ENCODE results near the gene TMEM89. TPM values are rescaled to one million over a fixed set of nuclear protein-coding genes. Genes with fewer than 3 reads are reported as not detected.

Gene TMEM89
- total RNA-seq, result not detected in 2 replicates

- DNase-seq (ENCODE audit: low read depth), result no peak
These were observed at the start of gene TMEM89 for GRCh38 chr3:48621461-48621869. Gene TMEM89, minus strand, starts transcription at chr3:48621769. Its CDS starts 13 bp downstream, at chr3:48621756.

- no peak for DNase-seq (ENCODE audit: low read depth)
These were observed 43.4 kb upstream of the TMEM89 start for GRCh38 chr3:48664929-48665328.

DNA sequence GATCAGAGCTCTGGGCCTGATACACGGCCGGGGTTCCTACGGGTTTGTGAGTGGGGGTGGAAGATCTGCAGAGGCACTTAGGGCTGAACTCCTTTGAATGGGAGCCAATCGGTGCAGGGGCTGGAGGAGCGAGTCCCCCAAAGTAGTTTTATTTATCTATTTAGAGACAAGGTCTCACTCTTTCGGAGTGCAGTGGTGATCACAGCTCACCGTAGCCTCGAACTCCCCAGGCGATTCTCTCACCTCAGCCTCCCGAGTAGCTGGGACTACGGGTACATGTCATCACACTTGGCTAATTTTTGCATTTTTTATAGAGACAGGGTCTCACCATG is 42.7 kb upstream of the TMEM89 start:
- no peak for DNase-seq (ENCODE audit: low read depth)

GRCh38 chr3:48663489-48664312 is 42.1 kb upstream of the TMEM89 start:
- DNase-seq (ENCODE audit: low read depth), result peak; percentile 95

DNA sequence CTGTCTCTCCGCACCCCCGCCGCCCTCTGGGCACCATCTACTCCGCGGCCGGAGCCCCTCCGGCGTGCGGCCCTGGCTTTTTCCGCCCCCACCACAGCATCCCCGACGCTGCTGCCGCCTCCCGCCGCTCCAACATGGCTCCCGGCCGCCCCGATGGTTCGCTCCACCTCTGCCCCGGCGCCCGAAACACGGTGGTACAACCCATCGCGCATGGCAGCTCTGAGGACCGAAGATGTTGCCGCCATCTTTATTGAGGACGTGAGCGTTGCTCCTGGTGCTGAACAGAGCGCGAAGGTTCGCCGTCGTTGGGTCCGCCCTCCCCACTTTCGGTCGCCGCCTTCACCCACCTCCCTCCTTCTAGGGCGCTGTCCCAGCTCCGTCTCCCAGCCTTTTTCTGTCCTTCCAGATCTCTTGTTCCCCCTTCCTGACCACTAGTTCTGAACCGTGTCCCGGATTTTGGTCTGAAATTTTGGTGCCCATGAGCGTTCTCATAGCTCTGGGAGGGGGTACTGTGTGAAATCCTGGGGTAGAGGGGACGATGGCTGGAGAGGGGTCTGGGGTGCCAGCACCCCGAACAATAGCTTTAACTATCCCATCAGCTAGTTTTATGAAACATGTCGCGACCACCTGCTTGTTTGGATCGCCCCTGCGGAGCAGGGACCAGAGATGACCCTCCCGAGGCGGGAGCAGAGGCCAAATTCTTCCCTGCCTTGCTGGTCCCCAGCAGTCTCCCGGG is 41.4 kb upstream of the TMEM89 start, which contains the start of gene CELSR3:
Gene CELSR3 (minus strand): TSS at position 134 of the 736 bp plus-strand sequence. CDS start 252 bp downstream, outside the sequence.
- DNase-seq (ENCODE audit: low read depth), result peak; percentile 73

- DNase-seq (ENCODE audit: low read depth), result no peak
These were observed 40.7 kb upstream of the TMEM89 start for GRCh38 chr3:48662145-48662752.

- no peak for DNase-seq (ENCODE audit: low read depth)
These were observed 40.1 kb upstream of the TMEM89 start for GRCh38 chr3:48661501-48662144.

DNA sequence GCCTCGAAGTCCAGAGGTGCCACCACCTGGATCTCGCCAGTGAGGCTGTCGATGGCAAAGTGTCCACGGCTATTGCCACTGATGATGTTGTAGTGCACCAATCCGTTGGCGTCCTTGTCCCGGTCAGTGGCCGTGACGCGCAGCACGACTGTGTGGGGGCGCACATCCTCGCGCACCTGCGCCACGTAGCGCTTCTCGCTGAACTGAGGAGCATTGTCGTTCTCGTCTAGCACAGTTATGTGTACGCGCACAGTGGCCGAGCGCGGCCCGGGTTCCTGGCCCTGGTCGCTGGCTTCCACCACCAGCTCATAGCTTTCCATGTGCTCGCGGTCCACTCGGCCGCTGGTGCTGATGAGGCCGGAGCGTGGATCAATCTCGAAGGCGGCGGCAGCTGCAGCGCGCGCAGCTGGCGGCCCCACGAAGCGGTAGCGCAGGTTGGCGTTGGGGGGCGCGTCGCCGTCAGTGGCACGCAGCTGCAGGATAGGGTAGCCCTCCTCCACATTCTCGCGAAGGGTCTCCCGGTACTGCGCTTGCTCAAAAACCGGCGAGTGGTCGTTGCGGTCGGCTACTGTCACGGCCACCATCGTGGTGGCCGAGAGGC is 39.3 kb upstream of the TMEM89 start:
- DNase-seq (ENCODE audit: low read depth), result no peak

GRCh38 chr3:48656841-48657281 is 35.3 kb upstream of the TMEM89 start:
- no peak for DNase-seq (ENCODE audit: low read depth)

DNA sequence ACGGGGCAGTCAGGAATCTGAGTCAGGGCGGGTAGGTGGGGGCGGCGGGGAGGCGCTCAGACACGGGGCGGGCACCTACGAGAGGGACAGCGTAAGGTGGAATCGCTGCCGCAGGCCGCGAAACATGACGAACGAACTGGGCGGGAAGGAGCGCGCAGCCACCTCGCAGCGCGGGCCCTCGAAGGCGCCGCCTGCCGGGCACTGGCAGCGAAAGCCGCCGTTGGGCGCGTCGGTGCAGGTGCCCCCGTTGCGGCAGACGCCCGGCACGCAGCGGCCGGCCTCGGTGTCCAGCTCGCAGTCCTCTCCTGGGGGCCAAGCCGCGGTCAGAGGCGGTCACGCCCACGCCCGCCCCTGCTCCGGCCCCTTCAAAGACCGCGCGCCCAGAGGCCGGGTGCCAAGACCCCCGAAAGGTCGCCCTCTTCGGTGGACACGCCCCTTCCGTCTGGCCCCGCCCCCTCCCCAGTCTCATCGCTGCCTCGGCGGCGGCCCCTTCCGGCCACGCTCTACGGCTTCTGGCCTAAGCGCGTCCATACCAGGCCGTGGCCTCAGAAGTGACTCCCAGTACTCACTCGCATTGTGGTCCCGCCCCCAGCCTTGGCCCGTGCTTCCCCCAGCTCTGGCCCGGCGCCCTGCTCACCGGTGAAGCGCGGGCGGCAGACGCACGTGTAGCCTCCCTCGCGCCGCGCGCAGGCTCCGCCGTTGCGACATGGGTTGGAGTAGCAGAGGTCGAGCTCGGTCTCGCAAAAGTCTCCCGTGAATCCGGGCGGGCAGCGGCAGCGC is 34.7 kb upstream of the TMEM89 start:
- peak; percentile 64 for DNase-seq (ENCODE audit: low read depth)

GRCh38 chr3:48655606-48656005 is 34.0 kb upstream of the TMEM89 start:
- no peak for DNase-seq (ENCODE audit: low read depth)

- no peak for DNase-seq (ENCODE audit: low read depth)
These were observed 33.5 kb upstream of the TMEM89 start for GRCh38 chr3:48655063-48655462.

DNA sequence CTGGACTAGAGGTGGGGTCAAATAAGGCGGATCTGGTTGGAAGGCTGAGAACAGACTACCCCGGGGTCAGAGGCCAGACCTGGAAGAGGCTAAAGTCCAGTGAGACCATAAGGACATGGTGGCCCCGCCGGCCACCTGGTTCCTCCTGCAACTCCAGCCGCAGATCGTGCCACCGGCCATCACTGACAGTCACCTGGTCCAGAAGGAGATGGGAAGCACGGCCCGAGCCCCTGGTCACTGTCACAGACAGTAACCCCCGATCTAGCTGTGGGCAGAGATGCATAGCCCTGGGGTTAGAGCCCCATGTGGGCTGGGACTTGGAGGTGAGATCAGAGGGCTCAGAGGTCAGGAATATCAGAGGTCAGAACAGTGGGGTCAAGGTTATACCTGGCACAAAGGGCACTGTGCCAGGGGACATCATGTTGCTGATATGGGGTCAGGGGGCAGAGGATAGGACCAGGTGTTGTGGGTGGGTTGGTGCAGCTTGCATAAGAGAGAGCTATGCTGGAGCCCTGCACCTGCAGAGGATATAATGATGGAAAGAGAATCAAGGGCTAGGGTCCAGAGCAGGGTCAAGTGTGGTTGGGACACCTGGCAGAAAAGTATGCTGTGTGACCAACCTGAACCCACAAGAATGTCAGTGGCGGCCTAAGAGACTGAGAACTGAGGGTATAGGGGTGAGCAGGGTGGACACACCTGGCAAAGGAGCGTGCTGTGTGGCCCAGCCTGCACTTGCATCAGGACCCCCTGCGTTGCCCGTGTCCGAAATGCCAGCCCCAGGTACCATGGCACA is 31.6 kb upstream of the TMEM89 start:
- DNase-seq (ENCODE audit: low read depth), result no peak

- no peak for DNase-seq (ENCODE audit: low read depth)
These were observed 30.2 kb upstream of the TMEM89 start for GRCh38 chr3:48651771-48652170.

DNA sequence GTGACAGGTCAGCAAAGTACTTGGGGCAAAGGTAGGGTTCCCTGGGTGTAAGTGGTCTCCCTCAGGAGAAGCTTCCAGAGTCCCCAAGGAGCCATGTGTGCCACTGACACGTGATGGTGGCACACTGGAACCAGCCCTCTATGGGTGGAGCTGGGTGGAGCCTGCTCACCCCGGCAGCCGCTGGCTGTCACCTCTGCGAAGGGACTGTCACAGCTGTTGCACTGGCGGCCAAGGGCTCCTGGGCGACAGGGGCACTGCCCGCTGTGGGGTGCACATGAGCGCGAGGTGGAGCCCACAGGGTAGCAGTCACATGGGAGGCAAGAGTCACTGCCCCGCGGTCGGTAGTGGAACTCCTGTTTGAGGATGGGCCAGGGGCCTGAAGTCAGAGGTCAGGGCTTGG is 29.2 kb upstream of the TMEM89 start:
- no peak for DNase-seq (ENCODE audit: low read depth)

GRCh38 chr3:48648188-48648850 is 26.8 kb upstream of the TMEM89 start:
- no peak for DNase-seq (ENCODE audit: low read depth)

GRCh38 chr3:48647714-48648113 is 26.1 kb upstream of the TMEM89 start:
- DNase-seq (ENCODE audit: low read depth), result no peak

DNA sequence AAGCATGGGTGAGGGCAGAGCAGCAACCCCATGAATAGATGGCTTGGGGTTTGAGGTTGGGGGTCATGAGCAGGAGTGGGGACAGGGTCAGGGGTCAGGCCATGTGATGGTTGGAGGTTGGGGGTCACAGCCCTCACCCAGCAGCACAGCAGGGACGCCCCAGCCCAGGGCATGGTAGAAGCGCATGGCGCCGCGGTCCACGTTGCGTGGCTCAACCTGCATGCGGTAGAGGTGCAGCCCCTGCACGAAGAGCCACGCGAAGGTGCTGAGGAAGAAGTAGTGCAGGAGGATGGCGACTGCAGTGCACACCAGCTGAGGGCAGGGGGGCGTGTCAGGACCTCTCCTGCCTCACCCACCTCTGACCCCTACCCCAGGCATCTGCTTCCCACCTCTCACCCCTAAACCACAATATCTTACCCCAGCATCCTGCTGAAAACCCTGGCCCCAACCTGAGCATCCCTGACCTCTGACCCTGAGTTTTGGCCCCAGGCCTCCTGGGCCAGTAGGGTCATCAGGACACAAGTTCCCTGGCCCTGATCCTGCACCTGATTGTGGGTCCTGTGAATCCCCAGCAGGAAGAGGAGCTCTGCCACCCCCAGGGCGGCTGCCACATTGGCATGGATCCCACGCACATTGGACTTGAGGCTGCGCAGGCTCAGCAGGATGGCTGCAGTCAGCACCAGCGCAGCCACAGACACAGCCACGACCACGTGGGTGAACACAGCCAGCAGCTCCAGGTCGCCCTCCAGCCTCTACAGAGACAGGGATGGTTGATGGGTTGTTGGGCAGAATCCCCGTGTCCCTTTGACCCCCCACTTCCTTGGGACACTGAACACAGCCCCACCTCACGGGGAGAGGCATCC is 23.6 kb upstream of the TMEM89 start:
- no peak for DNase-seq (ENCODE audit: low read depth)

- no peak for DNase-seq (ENCODE audit: low read depth)
These were observed 21.0 kb upstream of the TMEM89 start for GRCh38 chr3:48642605-48643004.
